GM21723 (cell line): ENCODE measurements around the gene SSR1.
"Not testable (repeated sequence)": the region's sequence is repeated elsewhere in the genome, so short reads cannot be mapped to it uniquely, and the experiment has no call there.

Experiments used
- ATAC-seq: cut with Tn5 transposase; IDR thresholded peaks from one replicate; pipeline ENCODE4 v1.9.1; 2021; ENCODE audit warnings: mild to moderate bottlenecking, moderate library complexity; ENCODE audit not compliant: unreplicated experiment

SSR1 gene

GRCh38 chr6:7283676-7284075, 29.3 kb downstream of the SSR1 start:
- no peak for ATAC-seq

- ATAC-seq: no peak
Measured at GRCh38 chr6:7282097-7282906, 30.7 kb downstream of the SSR1 start.

GRCh38 chr6:7276199-7276524, 36.8 kb downstream of the SSR1 start:
- ATAC-seq: no peak

GRCh38 chr6:7274525-7274924, 38.5 kb downstream of the SSR1 start:
- ATAC-seq: not testable (repeated sequence)

- no peak for ATAC-seq
Measured at GRCh38 chr6:7273709-7274108, 39.3 kb downstream of the SSR1 start.

- ATAC-seq: no peak
Measured at GRCh38 chr6:7271205-7271534, 41.8 kb downstream of the SSR1 start.

- no peak for ATAC-seq
Measured at GRCh38 chr6:7270320-7271204, 42.4 kb downstream of the SSR1 start.

- no peak for ATAC-seq
Measured at GRCh38 chr6:7269816-7270215, 43.2 kb downstream of the SSR1 start.

GRCh38 chr6:7268816-7269555, 44.0 kb downstream of the SSR1 start:
- ATAC-seq: no peak

GRCh38 chr6:7268362-7268761, 44.6 kb downstream of the SSR1 start:
- ATAC-seq: no peak

GRCh38 chr6:7267466-7268091, 45.4 kb downstream of the SSR1 start:
- ATAC-seq: no peak

GRCh38 chr6:7267071-7267465, 45.9 kb downstream of the SSR1 start:
- no peak for ATAC-seq

GRCh38 chr6:7265385-7265726, 47.6 kb downstream of the SSR1 start:
- ATAC-seq: not testable (repeated sequence)

- ATAC-seq: no peak
Measured at GRCh38 chr6:7264686-7265384, 48.2 kb downstream of the SSR1 start.

GRCh38 chr6:7264041-7264440, 49.0 kb downstream of the SSR1 start:
- no peak for ATAC-seq

- ATAC-seq: not testable (repeated sequence)
Measured at GRCh38 chr6:7263519-7263805, 49.5 kb downstream of the SSR1 start.

GRCh38 chr6:7262746-7263518, 50.1 kb downstream of the SSR1 start:
- ATAC-seq: no peak

GRCh38 chr6:7261852-7262461, 51.0 kb downstream of the SSR1 start:
- ATAC-seq: no peak

GRCh38 chr6:7261032-7261841, 51.8 kb downstream of the SSR1 start:
- ATAC-seq: peak; percentile 80
